Measurements from ENCODE around the gene CLSTN2. TPM values are rescaled to one million over a fixed set of nuclear protein-coding genes. Genes with fewer than 3 reads are reported as not detected.

CLSTN2 gene
- total and polyA plus RNA-seq, 2 of the 8 experiments (the other 6 are each of a cell fraction or from before 2014, with no cell fraction given) = 0.39 to 0.52 TPM

DNA sequence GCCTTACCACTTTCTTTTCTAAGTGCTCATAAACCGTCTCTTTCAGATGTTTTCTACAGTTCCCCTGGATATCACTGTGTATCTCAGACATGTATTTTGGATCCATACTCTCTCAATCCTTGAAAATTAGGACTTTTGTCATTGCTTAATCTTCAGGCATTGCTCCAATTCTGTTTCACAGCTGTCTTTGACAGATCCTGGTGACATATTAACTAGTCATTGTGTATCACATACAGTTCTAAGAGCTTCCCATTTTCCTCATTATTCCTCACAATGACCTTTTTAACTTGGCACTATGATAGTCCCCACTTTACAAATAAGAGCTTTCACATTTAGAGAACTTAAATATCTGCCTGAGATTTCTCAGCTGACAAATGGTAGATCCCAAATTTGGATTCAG lies 151.7 kb downstream of the CLSTN2 start (continued):
- TF ChIP-seq NANOG (IDR thresholded peaks at IDR 0.05; ENCODE audit: insufficient read depth, low read depth, low read length, poor library complexity, severe bottlenecking) (no peak), SUZ12 (IDR thresholded peaks at IDR 0.05; ENCODE audit: low read length) (no peak)

Measured in H1 (cell line).